Measurements from ENCODE around the gene KRTAP4-16. TPM values are rescaled to one million over a fixed set of nuclear protein-coding genes. Genes with fewer than 3 reads are reported as not detected.

KRTAP4-16 gene
- total RNA-seq, 1 donor from 2014 or later: not detected

DNA sequence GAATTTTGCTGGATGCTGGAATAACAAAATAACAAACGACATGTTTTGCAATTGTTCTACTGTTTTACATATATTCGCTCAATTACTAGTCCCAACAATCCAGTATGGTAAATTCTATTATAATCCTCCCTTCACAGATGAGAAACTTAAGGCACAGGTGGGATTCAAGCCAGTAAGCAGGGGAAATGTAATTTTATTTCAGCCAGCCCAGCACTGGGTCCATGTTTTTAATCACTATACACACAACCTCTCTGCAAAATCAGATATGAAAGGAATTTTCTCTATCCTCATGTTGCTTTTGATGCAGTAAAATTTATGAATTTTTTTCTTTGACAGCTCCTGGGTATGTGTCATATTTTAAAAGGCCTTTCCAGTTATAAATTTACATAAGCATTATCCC lies 43.3 kb upstream of the KRTAP4-16 start:
- TF ChIP-seq, protein P1, sequence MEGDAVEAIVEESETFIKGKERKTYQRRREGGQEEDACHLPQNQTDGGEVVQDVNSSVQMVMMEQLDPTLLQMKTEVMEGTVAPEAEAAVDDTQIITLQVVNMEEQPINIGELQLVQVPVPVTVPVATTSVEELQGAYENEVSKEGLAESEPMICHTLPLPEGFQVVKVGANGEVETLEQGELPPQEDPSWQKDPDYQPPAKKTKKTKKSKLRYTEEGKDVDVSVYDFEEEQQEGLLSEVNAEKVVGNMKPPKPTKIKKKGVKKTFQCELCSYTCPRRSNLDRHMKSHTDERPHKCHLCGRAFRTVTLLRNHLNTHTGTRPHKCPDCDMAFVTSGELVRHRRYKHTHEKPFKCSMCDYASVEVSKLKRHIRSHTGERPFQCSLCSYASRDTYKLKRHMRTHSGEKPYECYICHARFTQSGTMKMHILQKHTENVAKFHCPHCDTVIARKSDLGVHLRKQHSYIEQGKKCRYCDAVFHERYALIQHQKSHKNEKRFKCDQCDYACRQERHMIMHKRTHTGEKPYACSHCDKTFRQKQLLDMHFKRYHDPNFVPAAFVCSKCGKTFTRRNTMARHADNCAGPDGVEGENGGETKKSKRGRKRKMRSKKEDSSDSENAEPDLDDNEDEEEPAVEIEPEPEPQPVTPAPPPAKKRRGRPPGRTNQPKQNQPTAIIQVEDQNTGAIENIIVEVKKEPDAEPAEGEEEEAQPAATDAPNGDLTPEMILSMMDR (IDR thresholded peaks at IDR 0.05; ENCODE audit: insufficient read depth, low read depth, low read length): no peak
- no peak for TF ChIP-seq EZH2 (IDR thresholded peaks at IDR 0.05; ENCODE audit: insufficient read depth, low read length)
- H3K9ac ChIP-seq (ENCODE audit: low read length): no peak overlapping the region
- H3K27me3 Mint-ChIP-seq (ENCODE audit: low read depth, unreplicated experiment): peaks cover 3% of the 10 kb centered on the region
- no peak overlapping the region for H3K4me3 ChIP-seq (ENCODE audit: insufficient read depth, low read depth, low read length)
- no peak for FAIRE-seq
- H3K27ac Mint-ChIP-seq (ENCODE audit: unreplicated experiment): no peak overlapping the region
- H3K9me3 ChIP-seq (ENCODE audit: insufficient read depth, low read depth, low read length): peaks cover 1% of the 10 kb centered on the region
- H3K9me3 Mint-ChIP-seq (ENCODE audit: unreplicated experiment): peaks cover 7% of the 10 kb centered on the region
- H4K20me1 ChIP-seq (ENCODE audit: insufficient read depth, low read length): no peaks in the 10 kb centered on the region
- no peaks in the 10 kb centered on the region for H3K36me3 ChIP-seq (ENCODE audit: insufficient read depth, low read length)
- H3K4me1 Mint-ChIP-seq (ENCODE audit: low read depth, unreplicated experiment): peaks cover 11% of the 10 kb centered on the region
- no peaks in the 10 kb centered on the region for H3K27me3 ChIP-seq (ENCODE audit: insufficient read depth, low read length)
- DNase-seq (ENCODE audit: low read depth): no peak
- H3K79me2 ChIP-seq (ENCODE audit: insufficient read depth, low read length): no peaks in the 10 kb centered on the region
- H3K4me3 Mint-ChIP-seq (ENCODE audit: unreplicated experiment): no peak overlapping the region
- H3K4me2 ChIP-seq (ENCODE audit: low read length): no peak overlapping the region
- no peaks in the 10 kb centered on the region for H3K36me3 Mint-ChIP-seq (ENCODE audit: low read depth, unreplicated experiment)
- H3K4me1 ChIP-seq (ENCODE audit: insufficient read depth, low read length): no peaks in the 10 kb centered on the region
- no peak overlapping the region for H2AFZ ChIP-seq (ENCODE audit: low read depth, low read length)
- H3K27ac ChIP-seq (ENCODE audit: low read depth, low read length): no peak overlapping the region

- H3K4me3 Mint-ChIP-seq (ENCODE audit: unreplicated experiment): no peak overlapping the region
These were observed 42.8 kb upstream of the KRTAP4-16 start for GRCh38 chr17:41144846-41145245.

DNA sequence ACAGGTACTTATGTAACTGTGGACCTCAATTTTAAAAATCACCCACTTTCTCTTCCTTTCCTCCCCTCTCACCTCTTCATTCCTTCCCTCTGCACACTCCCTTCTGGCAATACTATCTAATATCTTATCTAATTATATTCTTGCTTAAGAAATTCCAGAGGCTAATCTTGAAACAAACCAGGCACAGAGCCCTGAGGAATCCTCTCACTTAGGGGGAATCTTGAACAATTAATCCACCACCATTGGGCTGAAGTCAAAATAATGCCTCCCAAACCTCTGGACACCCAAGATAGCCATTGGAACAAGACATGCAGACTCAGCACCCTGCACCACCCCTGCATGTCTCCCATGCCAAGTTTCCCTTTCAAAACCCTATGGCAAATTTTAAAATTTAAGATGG lies 39.4 kb upstream of the KRTAP4-16 start:
- no peaks in the 10 kb centered on the region for H3K27me3 ChIP-seq (ENCODE audit: insufficient read depth, low read length)
- Mint-ChIP-seq H3K9me3 (ENCODE audit: unreplicated experiment) (peaks cover 10% of the 10 kb centered on the region), H3K36me3 (ENCODE audit: low read depth, unreplicated experiment) (no peaks in the 10 kb centered on the region), H3K4me3 (ENCODE audit: unreplicated experiment) (no peak overlapping the region), H3K27me3 (ENCODE audit: low read depth, unreplicated experiment) (no peaks in the 10 kb centered on the region), H3K27ac (ENCODE audit: unreplicated experiment) (peak overlapping the region; percentile 49), H3K4me1 (ENCODE audit: low read depth, unreplicated experiment) (peaks cover 14% of the 10 kb centered on the region)
- no peak overlapping the region for H3K9ac ChIP-seq (ENCODE audit: low read length)
- no peaks in the 10 kb centered on the region for H3K36me3 ChIP-seq (ENCODE audit: insufficient read depth, low read length)
- no peak overlapping the region for H3K4me2 ChIP-seq (ENCODE audit: low read length)
- no peaks in the 10 kb centered on the region for H4K20me1 ChIP-seq (ENCODE audit: insufficient read depth, low read length)
- no peaks in the 10 kb centered on the region for H3K79me2 ChIP-seq (ENCODE audit: insufficient read depth, low read length)
- H3K9me3 ChIP-seq (ENCODE audit: insufficient read depth, low read depth, low read length): peaks cover 3% of the 10 kb centered on the region
- H2AFZ ChIP-seq (ENCODE audit: low read depth, low read length): no peak overlapping the region
- H3K27ac ChIP-seq (ENCODE audit: low read depth, low read length): peak overlapping the region; percentile 58
- DNase-seq (ENCODE audit: low read depth): no peak
- no peak overlapping the region for H3K4me3 ChIP-seq (ENCODE audit: insufficient read depth, low read depth, low read length)
- no peak for TF ChIP-seq EZH2 (IDR thresholded peaks at IDR 0.05; ENCODE audit: insufficient read depth, low read length)
- TF ChIP-seq, protein P1 (IDR thresholded peaks at IDR 0.05; ENCODE audit: insufficient read depth, low read depth, low read length): no peak
- H3K4me1 ChIP-seq (ENCODE audit: insufficient read depth, low read length): no peaks in the 10 kb centered on the region
- FAIRE-seq: no peak

More at GRCh38 chr17:41144846-41145245, 42.8 kb upstream of the KRTAP4-16 start:
- H3K9ac ChIP-seq (ENCODE audit: low read length): no peak overlapping the region
- peaks cover 7% of the 10 kb centered on the region for H3K9me3 Mint-ChIP-seq (ENCODE audit: unreplicated experiment)
- H3K9me3 ChIP-seq (ENCODE audit: insufficient read depth, low read depth, low read length): peaks cover 3% of the 10 kb centered on the region
- H3K27ac ChIP-seq (ENCODE audit: low read depth, low read length): no peak overlapping the region
- H3K4me2 ChIP-seq (ENCODE audit: low read length): no peak overlapping the region
- no peaks in the 10 kb centered on the region for H3K27me3 ChIP-seq (ENCODE audit: insufficient read depth, low read length)
- H2AFZ ChIP-seq (ENCODE audit: low read depth, low read length): no peak overlapping the region
- peaks cover 3% of the 10 kb centered on the region for H3K27me3 Mint-ChIP-seq (ENCODE audit: low read depth, unreplicated experiment)
- no peak for TF ChIP-seq EZH2 (IDR thresholded peaks at IDR 0.05; ENCODE audit: insufficient read depth, low read length)
- TF ChIP-seq, protein P1 (IDR thresholded peaks at IDR 0.05; ENCODE audit: insufficient read depth, low read depth, low read length): no peak
- H3K36me3 ChIP-seq (ENCODE audit: insufficient read depth, low read length): no peaks in the 10 kb centered on the region
- no peaks in the 10 kb centered on the region for H3K36me3 Mint-ChIP-seq (ENCODE audit: low read depth, unreplicated experiment)
- peaks cover 11% of the 10 kb centered on the region for H3K4me1 Mint-ChIP-seq (ENCODE audit: low read depth, unreplicated experiment)
- no peaks in the 10 kb centered on the region for H4K20me1 ChIP-seq (ENCODE audit: insufficient read depth, low read length)
- FAIRE-seq (no peak), DNase-seq (ENCODE audit: low read depth) (no peak)
- no peak overlapping the region for H3K27ac Mint-ChIP-seq (ENCODE audit: unreplicated experiment)
- H3K4me3 ChIP-seq (ENCODE audit: insufficient read depth, low read depth, low read length): no peak overlapping the region
- H3K4me1 ChIP-seq (ENCODE audit: insufficient read depth, low read length): no peaks in the 10 kb centered on the region
- no peaks in the 10 kb centered on the region for H3K79me2 ChIP-seq (ENCODE audit: insufficient read depth, low read length)
